Lower leg skin (tissue), 3 donors: ENCODE measurements around the gene ARHGAP45.

ENCODE experiments used
- CTCF ChIP-seq, 3 donors: fragments of 450-650 bp; IDR thresholded peaks; one replicate each; pipeline ENCODE4 v1.5.1; 2016; ENCODE audit warnings: antibody characterized with exemption in 3 of 3, mild to moderate bottlenecking in 3 of 3, moderate library complexity in 2 of 3
- POLR2A ChIP-seq, 2 donors: fragments of 450-650 bp; IDR thresholded peaks; one replicate each; pipeline ENCODE4 v1.6.1; 2016 to 2017; ENCODE audit warnings: antibody characterized with exemption in 2 of 2, mild to moderate bottlenecking in 1 of 2, moderate library complexity in 1 of 2

GRCh38 chr19:1070931-1071791 is 4.2 kb downstream of the ARHGAP45 start:
- TF ChIP-seq CTCF (IDR thresholded peaks at IDR 0.05) = no peak
- no peak for TF ChIP-seq POLR2A (IDR thresholded peaks at IDR 0.05)
